Subcutaneous abdominal adipose tissue (tissue), 5 donors: ENCODE measurements around the gene RPUSD4.

ENCODE experiments used
- H3K27ac ChIP-seq: one replicate; pipeline ENCODE4 v1.7.0; 2013; ENCODE audit warnings: low read depth, mild to moderate bottlenecking, inconsistent platforms, low read length, moderate library complexity
- H3K27me3 ChIP-seq, 5 donors: one replicate each; pipeline ENCODE4 v1.7.0; 2013; ENCODE audit warnings: low read length in 5 of 5, inconsistent platforms in 1 of 5; ENCODE audit not compliant: control insufficient read depth in 5 of 5, insufficient read depth in 4 of 5
- H3K36me3 ChIP-seq, 5 donors: one replicate each; pipeline ENCODE4 v1.7.0; 2013; ENCODE audit warnings: low read length in 5 of 5; ENCODE audit not compliant: control insufficient read depth in 5 of 5, insufficient read depth in 5 of 5
- H3K4me1 ChIP-seq, 5 donors: one replicate each; pipeline ENCODE4 v1.7.0; 2013; ENCODE audit warnings: low read length in 5 of 5, mild to moderate bottlenecking in 3 of 5, moderate library complexity in 1 of 5; ENCODE audit not compliant: control insufficient read depth in 5 of 5, insufficient read depth in 5 of 5
- H3K4me3 ChIP-seq, 5 donors: one replicate each; pipeline ENCODE4 v1.7.0; 2013; ENCODE audit warnings: low read length in 5 of 5, low read depth in 1 of 5
- H3K9ac ChIP-seq, 5 donors: one replicate each; pipeline ENCODE4 v1.7.0; 2013; ENCODE audit warnings: low read length in 5 of 5, mild to moderate bottlenecking in 4 of 5, moderate library complexity in 3 of 5
- H3K9me3 ChIP-seq, 5 donors: one replicate each; pipeline ENCODE4 v1.7.0; 2013; ENCODE audit warnings: low read length in 5 of 5; ENCODE audit not compliant: control insufficient read depth in 5 of 5
- donor health status: healthy.
- donor health status: healthy.
- donor health status: healthy.
- donor health status: healthy.
- donor health status: healthy.

RPUSD4 gene

GRCh38 chr11:126152152-126152551 lies 59.3 kb downstream of the RPUSD4 start:
- Histone ChIP-seq H3K4me3 (no peak overlapping the region), H3K27ac (no peak overlapping the region), H3K9ac (no peak overlapping the region), H3K4me1 (peaks cover 0 to 19% (median 3%) of the 10 kb centered on the region in 5 donors), H3K36me3 (peaks cover 0 to 2% (median 0%) of the 10 kb centered on the region in 5 donors), H3K9me3 (peaks cover 0 to 5% (median 0%) of the 10 kb centered on the region in 5 donors), H3K27me3 (no peaks in the 10 kb centered on the region)
